H1 (cell line): ENCODE measurements around the gene GALNT17. TPM values are rescaled to one million over a fixed set of nuclear protein-coding genes. Genes with fewer than 3 reads are reported as not detected.

ENCODE experiments used
- EP300 ChIP-seq, 2 experiments: IDR thresholded peaks; 1 replicate in 1 of 2; 2 replicates in 1 of 2; pipeline ENCODE4 v1.6.1; 2011 to 2012; ENCODE audit warnings: low read depth in 2 of 2, low read length in 2 of 2, mild to moderate bottlenecking in 2 of 2, borderline replicate concordance in 1 of 2, inconsistent platforms in 1 of 2, moderate library complexity in 1 of 2
- SIN3A ChIP-seq, 2 experiments: IDR thresholded peaks in 1 of 2; conservative IDR thresholded peaks in 1 of 2; 2 replicates each; pipeline ENCODE4 v1.6.1; 2011 to 2012; ENCODE audit warnings: low read length in 2 of 2, improper control_type of control experiment in 1 of 2, low read depth in 1 of 2, mild to moderate bottlenecking in 1 of 2
- SIRT6 ChIP-seq: IDR thresholded peaks from one replicate; pipeline ENCODE4 v1.7.1; 2012; ENCODE audit warnings: low read length, inconsistent platforms
- SP4 ChIP-seq: IDR thresholded peaks from 2 replicates; pipeline ENCODE4 v1.6.1; 2012; ENCODE audit warnings: low read length, inconsistent platforms
- TBP ChIP-seq: IDR thresholded peaks from 2 replicates; pipeline ENCODE4 v1.6.1; 2011; ENCODE audit warnings: low read depth, low read length, improper control_type of control experiment
- polyA plus RNA-seq, 7 experiments: library from polyadenylated mRNA; depleted of rRNA in 3 of 7; stranded (reverse) in 5 of 7; unstranded in 2 of 7; fragments of >200 nt in 5 of 7; fragments of 200-250 nt in 2 of 7; gene quantifications; 1 replicate in 5 of 7; 2 replicates in 1 of 7; 4 replicates in 1 of 7; pipeline versions ENCODE4 v1.2.1 to v1.2.3, GENCODE V29; 2011 to 2013; ENCODE audit warnings: missing spikeins in 2 of 7, mixed read lengths in 2 of 7
- total RNA-seq: library from RNA; stranded (reverse); fragmentation: NEBNext Ultra II Directional; extraction: Animal tissue kit (Norgen Biotek cat#: 25700); gene quantifications from 2 replicates; pipeline ENCODE4 v1.2.1, GENCODE V29; 2021

GALNT17 gene
- total and polyA plus RNA-seq, 2 of the 8 experiments (the other 6 are each of a cell fraction or from before 2014, with no cell fraction given): 37.7 to 47.0 TPM

DNA sequence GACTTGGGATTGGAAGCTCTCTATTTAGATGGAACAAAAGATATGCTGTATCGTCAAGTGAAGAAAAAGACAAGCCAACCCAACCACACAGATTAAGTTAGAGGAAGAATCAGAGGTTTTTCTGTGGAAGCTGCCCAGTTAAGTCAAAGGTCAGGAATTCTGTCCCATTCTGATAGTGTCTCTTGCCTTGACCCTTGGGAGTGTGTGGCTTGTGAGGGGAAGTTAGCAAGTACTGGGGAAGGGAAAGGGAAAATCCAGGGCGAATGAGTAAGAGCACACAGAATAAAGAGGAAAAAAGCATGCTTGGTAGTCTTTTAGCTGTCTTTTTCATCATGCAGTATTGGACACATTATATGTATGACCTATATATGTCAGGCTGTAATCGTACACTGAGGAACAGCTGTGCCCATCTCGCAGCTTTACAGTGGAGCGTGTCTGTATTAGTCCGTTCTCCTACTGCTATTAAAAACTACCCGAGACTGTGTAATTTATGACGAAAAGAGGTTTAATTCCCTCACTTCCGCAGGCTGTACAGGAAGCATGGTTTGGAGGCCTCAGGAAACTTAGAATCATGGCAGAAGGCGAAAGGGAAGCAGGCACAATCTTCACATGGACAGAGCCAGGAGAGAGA, 197.2 kb downstream of the GALNT17 start (continued):
- TF ChIP-seq SIRT6 (no peak), EP300 (IDR thresholded peaks at IDR 0.05; ENCODE audit: borderline replicate concordance in 1 of 2, low read depth in 2 of 2, low read length in 2 of 2) (no peak), SP4 (no peak), SIN3A (conservative IDR thresholded peaks at IDR 0.05 in 1 of 2, IDR thresholded peaks at IDR 0.05 in 1 of 2; ENCODE audit: low read depth in 1 of 2, low read length in 2 of 2) (no peak), TBP (no peak)
